A549 (cell line): Measurements from ENCODE around the gene PTPN4.
"Not testable (repeated sequence)": the region's sequence is repeated elsewhere in the genome, so short reads cannot be mapped to it uniquely, and the experiment has no call there.

Source experiments
- BHLHE40 ChIP-seq: IDR thresholded peaks from 2 replicates; pipeline ENCODE4 v1.6.1; 2012; ENCODE audit warnings: low read depth, low read length, inconsistent platforms
- CHD4 ChIP-seq: fragments of 200-600 bp; sonication (generic); IDR thresholded peaks from 2 replicates; pipeline ENCODE4 v1.6.1; 2016; ENCODE audit warnings: antibody characterized with exemption, mild to moderate bottlenecking, borderline replicate concordance
- EHMT2 ChIP-seq: fragments of 200-600 bp; sonication (generic); IDR thresholded peaks from 2 replicates; pipeline ENCODE4 v1.6.1; 2016; ENCODE audit warnings: antibody characterized with exemption, low read depth, mild to moderate bottlenecking, moderate library complexity
- ELK1 ChIP-seq: fragments of 150-350 bp; IDR thresholded peaks from 2 replicates; pipeline ENCODE4 v1.6.1; 2014; ENCODE audit warnings: low read depth, mild to moderate bottlenecking, low read length
- GATA3 ChIP-seq: IDR thresholded peaks from 2 replicates; pipeline ENCODE4 v1.6.1; 2012; ENCODE audit warnings: borderline replicate concordance
- JUN ChIP-seq, 2 experiments: fragments of >200 bp; sonication (Bioruptor Twin); formaldehyde crosslinking; IDR thresholded peaks; 2 replicates in 1 of 2; 3 replicates in 1 of 2; pipeline ENCODE4 v1.6.1; 2016 to 2017
- MAFK ChIP-seq: fragments of 450-650 bp; IDR thresholded peaks from 2 replicates; pipeline ENCODE4 v1.6.1; 2014; ENCODE audit not compliant: partially characterized antibody
- MYC ChIP-seq: IDR thresholded peaks from 2 replicates; pipeline ENCODE4 v1.6.1; 2012; ENCODE audit warnings: mild to moderate bottlenecking, inconsistent platforms, low read length, improper control_type of control experiment, borderline replicate concordance
- POLR2A ChIP-seq: IDR thresholded peaks from 2 replicates; pipeline ENCODE4 v1.6.1; 2012; ENCODE audit warnings: mild to moderate bottlenecking, low read length
- POLR2AphosphoS2 ChIP-seq: conservative IDR thresholded peaks from 2 replicates; pipeline ENCODE4 v1.6.1; 2012; ENCODE audit warnings: low read length, improper control_type of control experiment, inconsistent platforms
- RAD21 ChIP-seq, 2 experiments: fragments of >200 bp in 1 of 2; sonication (Bioruptor Twin) in 1 of 2; formaldehyde crosslinking in 1 of 2; IDR thresholded peaks in 1 of 2; conservative IDR thresholded peaks in 1 of 2; 2 replicates in 1 of 2; 3 replicates in 1 of 2; pipeline ENCODE4 v1.6.1; 2012 to 2018; ENCODE audit warnings: inconsistent platforms in 1 of 2
- RFX5 ChIP-seq: fragments of 450-650 bp; IDR thresholded peaks from 2 replicates; pipeline ENCODE4 v1.7.1; 2014; ENCODE audit warnings: antibody characterized with exemption, mild to moderate bottlenecking, moderate library complexity
- TF ChIP-seq, protein P1 (sequence below): fragments of >200 bp; sonication (Bioruptor Twin); formaldehyde crosslinking; IDR thresholded peaks from 3 replicates; pipeline ENCODE4 v1.5.1; 2016
- TF ChIP-seq, protein P2 (sequence below): fragments of 200-600 bp; sonication (generic); IDR thresholded peaks from 2 replicates; pipeline ENCODE4 v1.6.1; 2016; ENCODE audit warnings: antibody characterized with exemption, mild to moderate bottlenecking, moderate library complexity

GRCh38 chr2:119801989-119802388 lies 42.3 kb downstream of the PTPN4 start:
- TF ChIP-seq POLR2AphosphoS2; ELK1; POLR2A; RFX5; MYC; RAD21 (conservative IDR thresholded peaks at IDR 0.05 in 1 of 2, IDR thresholded peaks at IDR 0.05 in 1 of 2); EHMT2; BHLHE40; CHD4; JUN (IDR thresholded peaks at IDR 0.05); MAFK; GATA3: not testable (repeated sequence)
- TF ChIP-seq, protein P1, sequence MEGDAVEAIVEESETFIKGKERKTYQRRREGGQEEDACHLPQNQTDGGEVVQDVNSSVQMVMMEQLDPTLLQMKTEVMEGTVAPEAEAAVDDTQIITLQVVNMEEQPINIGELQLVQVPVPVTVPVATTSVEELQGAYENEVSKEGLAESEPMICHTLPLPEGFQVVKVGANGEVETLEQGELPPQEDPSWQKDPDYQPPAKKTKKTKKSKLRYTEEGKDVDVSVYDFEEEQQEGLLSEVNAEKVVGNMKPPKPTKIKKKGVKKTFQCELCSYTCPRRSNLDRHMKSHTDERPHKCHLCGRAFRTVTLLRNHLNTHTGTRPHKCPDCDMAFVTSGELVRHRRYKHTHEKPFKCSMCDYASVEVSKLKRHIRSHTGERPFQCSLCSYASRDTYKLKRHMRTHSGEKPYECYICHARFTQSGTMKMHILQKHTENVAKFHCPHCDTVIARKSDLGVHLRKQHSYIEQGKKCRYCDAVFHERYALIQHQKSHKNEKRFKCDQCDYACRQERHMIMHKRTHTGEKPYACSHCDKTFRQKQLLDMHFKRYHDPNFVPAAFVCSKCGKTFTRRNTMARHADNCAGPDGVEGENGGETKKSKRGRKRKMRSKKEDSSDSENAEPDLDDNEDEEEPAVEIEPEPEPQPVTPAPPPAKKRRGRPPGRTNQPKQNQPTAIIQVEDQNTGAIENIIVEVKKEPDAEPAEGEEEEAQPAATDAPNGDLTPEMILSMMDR, result not testable (repeated sequence)
- TF ChIP-seq, protein P2, sequence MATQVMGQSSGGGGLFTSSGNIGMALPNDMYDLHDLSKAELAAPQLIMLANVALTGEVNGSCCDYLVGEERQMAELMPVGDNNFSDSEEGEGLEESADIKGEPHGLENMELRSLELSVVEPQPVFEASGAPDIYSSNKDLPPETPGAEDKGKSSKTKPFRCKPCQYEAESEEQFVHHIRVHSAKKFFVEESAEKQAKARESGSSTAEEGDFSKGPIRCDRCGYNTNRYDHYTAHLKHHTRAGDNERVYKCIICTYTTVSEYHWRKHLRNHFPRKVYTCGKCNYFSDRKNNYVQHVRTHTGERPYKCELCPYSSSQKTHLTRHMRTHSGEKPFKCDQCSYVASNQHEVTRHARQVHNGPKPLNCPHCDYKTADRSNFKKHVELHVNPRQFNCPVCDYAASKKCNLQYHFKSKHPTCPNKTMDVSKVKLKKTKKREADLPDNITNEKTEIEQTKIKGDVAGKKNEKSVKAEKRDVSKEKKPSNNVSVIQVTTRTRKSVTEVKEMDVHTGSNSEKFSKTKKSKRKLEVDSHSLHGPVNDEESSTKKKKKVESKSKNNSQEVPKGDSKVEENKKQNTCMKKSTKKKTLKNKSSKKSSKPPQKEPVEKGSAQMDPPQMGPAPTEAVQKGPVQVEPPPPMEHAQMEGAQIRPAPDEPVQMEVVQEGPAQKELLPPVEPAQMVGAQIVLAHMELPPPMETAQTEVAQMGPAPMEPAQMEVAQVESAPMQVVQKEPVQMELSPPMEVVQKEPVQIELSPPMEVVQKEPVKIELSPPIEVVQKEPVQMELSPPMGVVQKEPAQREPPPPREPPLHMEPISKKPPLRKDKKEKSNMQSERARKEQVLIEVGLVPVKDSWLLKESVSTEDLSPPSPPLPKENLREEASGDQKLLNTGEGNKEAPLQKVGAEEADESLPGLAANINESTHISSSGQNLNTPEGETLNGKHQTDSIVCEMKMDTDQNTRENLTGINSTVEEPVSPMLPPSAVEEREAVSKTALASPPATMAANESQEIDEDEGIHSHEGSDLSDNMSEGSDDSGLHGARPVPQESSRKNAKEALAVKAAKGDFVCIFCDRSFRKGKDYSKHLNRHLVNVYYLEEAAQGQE, result not testable (repeated sequence)
